A673 (cell line): ENCODE results near the gene NR4A3. TPM values are rescaled to one million over a fixed set of nuclear protein-coding genes. Genes with fewer than 3 reads are reported as not detected.

Source experiments
- BruUV-seq: library from RNA; stranded (reverse); fragments of 400-500 nt; replicated peaks from 2 replicates; lab custom pipeline; 2021; lab: Mats Ljungman, UMichigan
- CTCF ChIA-PET: fragments of 300-600 bp; sonication (Branson Sonifier 250); formaldehyde crosslinking; loops from one replicate; lab custom pipeline; 2022; ENCODE audit warnings: antibody characterized with exemption; lab: Charles Lee
- POLR2A ChIA-PET: fragments of 300-600 bp; sonication (Branson Sonifier 250); formaldehyde crosslinking; loops from one replicate; lab custom pipeline; 2022; ENCODE audit warnings: antibody characterized with exemption; ENCODE audit not compliant: low non-redundant PET; lab: Charles Lee
- DNase-seq: peaks from one replicate; pipeline ENCODE4 v3.0.0-alpha.2; 2015; ENCODE audit warnings: low spot score
- H3K27ac ChIP-seq: fragments of 200-600 bp; sonication (generic); 2 replicates; pipeline ENCODE4 v1.5.1; 2016; ENCODE audit warnings: mixed run types, low read depth, mild to moderate bottlenecking, mixed read lengths, antibody characterized with exemption, low read length; ENCODE audit not compliant: poor library complexity, severe bottlenecking
- H3K27me3 ChIP-seq: fragments of 200-600 bp; sonication (generic); replicated peaks from 2 replicates; pipeline ENCODE4 v1.6.1; 2017; ENCODE audit warnings: mixed run types, low read depth, mild to moderate bottlenecking, mixed read lengths, antibody characterized with exemption, low read length; ENCODE audit not compliant: insufficient read depth, poor library complexity
- H3K36me3 ChIP-seq: fragments of 200-600 bp; sonication (generic); 2 replicates; pipeline ENCODE4 v1.6.1; 2016; ENCODE audit warnings: mixed run types, mild to moderate bottlenecking, mixed read lengths, antibody characterized with exemption, low read length; ENCODE audit not compliant: insufficient read depth, poor library complexity, severe bottlenecking
- H3K4me1 ChIP-seq: fragments of 200-600 bp; sonication (generic); 2 replicates; pipeline ENCODE4 v1.6.1; 2017; ENCODE audit warnings: mixed run types, mild to moderate bottlenecking, mixed read lengths, antibody characterized with exemption, low read length; ENCODE audit not compliant: insufficient read depth, poor library complexity, severe bottlenecking
- H3K4me3 ChIP-seq: fragments of 200-600 bp; sonication (generic); 2 replicates; pipeline ENCODE4 v1.5.1; 2016; ENCODE audit warnings: low read depth, mixed run types, mild to moderate bottlenecking, mixed read lengths, low read length; ENCODE audit not compliant: poor library complexity, severe bottlenecking
- H3K9me3 ChIP-seq: fragments of 200-600 bp; sonication (generic); 2 replicates; pipeline ENCODE4 v1.6.1; 2016; ENCODE audit warnings: mixed run types, low read depth, mild to moderate bottlenecking, mixed read lengths, antibody characterized with exemption, low read length; ENCODE audit not compliant: poor library complexity, severe bottlenecking
- CTCF ChIP-seq: fragments of 300-800, 200-600 bp; sonication (generic); conservative IDR thresholded peaks from 2 replicates; pipeline ENCODE4 v1.5.1; 2017; ENCODE audit warnings: low read depth, mild to moderate bottlenecking, antibody characterized with exemption, low read length, moderate library complexity, mixed read lengths
- EZH2 ChIP-seq: fragments of 200-600 bp; sonication (generic); IDR thresholded peaks from 2 replicates; pipeline ENCODE4 v1.6.1; 2017; ENCODE audit warnings: borderline replicate concordance, low read depth, mild to moderate bottlenecking, mixed read lengths, antibody characterized with exemption, low read length; ENCODE audit not compliant: poor library complexity, severe bottlenecking
- intact Hi-C: fragments of 100-400 bp; cut with micrococcal nuclease; formaldehyde crosslinking; loops from one replicate; pipeline ENCODE4 v1.10.0; 2022; ENCODE audit not compliant: unreplicated experiment
- total RNA-seq: library from RNA; stranded (reverse); gene quantifications from 2 replicates; pipeline ENCODE4 v1.2.3, GENCODE V29; 2021

NR4A3 gene
- total RNA-seq, 1 experiment from 2014 or later, result 6.4 TPM

GRCh38 chr9:99783799-99784198 lies 37.9 kb upstream of the NR4A3 start:
- no TSS peak for BruUV-seq

GRCh38 chr9:99785010-99785590 lies 36.6 kb upstream of the NR4A3 start:
- no peaks in the 10 kb centered on the region for H3K36me3 ChIP-seq
- CTCF ChIA-PET, result no interaction called here
- intact Hi-C loops, result no loop called here
- H3K4me3 ChIP-seq, result no peak overlapping the region
- no peaks in the 10 kb centered on the region for H3K9me3 ChIP-seq
- POLR2A ChIA-PET, result no interaction called here
- H3K4me1 ChIP-seq, result no peaks in the 10 kb centered on the region
- H3K27ac ChIP-seq, result no peak overlapping the region
- H3K27me3 ChIP-seq, result no peaks in the 10 kb centered on the region
- DNase-seq, result no peak
- no TSS peak for BruUV-seq
- TF ChIP-seq EZH2 (no peak), CTCF (no peak)

More at GRCh38 chr9:99783799-99784198, 37.9 kb upstream of the NR4A3 start:
- Histone ChIP-seq H3K36me3 (no peaks in the 10 kb centered on the region), H3K4me3 (no peak overlapping the region), H3K9me3 (no peaks in the 10 kb centered on the region), H3K27ac (no peak overlapping the region), H3K4me1 (no peaks in the 10 kb centered on the region), H3K27me3 (no peaks in the 10 kb centered on the region)
- CTCF ChIA-PET, result no interaction called here
- TF ChIP-seq EZH2, result no peak
- no peak for TF ChIP-seq CTCF
- POLR2A ChIA-PET, result no interaction called here
- no peak for DNase-seq
- intact Hi-C loops, result no loop called here

GRCh38 chr9:99787556-99787955 lies 34.1 kb upstream of the NR4A3 start:
- DNase-seq, result no peak
- Histone ChIP-seq H3K27ac (no peak overlapping the region), H3K27me3 (no peaks in the 10 kb centered on the region), H3K36me3 (no peaks in the 10 kb centered on the region), H3K4me3 (no peak overlapping the region), H3K9me3 (no peaks in the 10 kb centered on the region), H3K4me1 (no peaks in the 10 kb centered on the region)
- intact Hi-C loops, result no loop called here
- ChIA-PET CTCF (no interaction called here), POLR2A (no interaction called here)
- no TSS peak for BruUV-seq
- TF ChIP-seq EZH2 (no peak), CTCF (no peak)
